Brain microvascular endothelial cell (primary cell): ENCODE results near the gene GRID1.
A peak's percentile ranks its signal among the peaks of the same experiment; 100 is the strongest.

ENCODE experiments used
- DNase-seq: peaks from one replicate; pipeline ENCODE4 v3.0.0-alpha.2; 2020
- H3K27ac ChIP-seq: fragments of 250-450 bp; sonication (Bioruptor Pico); 2 replicates; pipeline ENCODE4 v1.5.1; 2020; ENCODE audit warnings: mild to moderate bottlenecking, moderate library complexity
- H3K27me3 ChIP-seq: fragments of 250-450 bp; sonication (Bioruptor Pico); replicated peaks from 2 replicates; pipeline ENCODE4 v1.5.1; 2020; ENCODE audit warnings: mild to moderate bottlenecking
- H3K36me3 ChIP-seq: fragments of 250-450 bp; sonication (Bioruptor Pico); replicated peaks from 2 replicates; pipeline ENCODE4 v1.5.1; 2020; ENCODE audit warnings: mild to moderate bottlenecking
- H3K4me3 ChIP-seq: 2 replicates; pipeline ENCODE4 v1.5.1; 2011; ENCODE audit warnings: low read depth, mild to moderate bottlenecking, control low read depth, low read length, moderate library complexity
- CTCF ChIP-seq: IDR thresholded peaks from 2 replicates; pipeline ENCODE4 v1.5.1; 2011; ENCODE audit warnings: low read depth, mild to moderate bottlenecking, moderate library complexity, low read length, control low read depth, inconsistent platforms; ENCODE audit errors: missing control alignments
- in situ Hi-C: cut with HindIII; loops from 2 replicates; pipeline ENCODE4 v1.10.0; 2017; ENCODE audit warnings: low sequenced_read_pairs, low pct_ligation_motif_present

GRID1 gene

GRCh38 chr10:86001521-86001920, 365.1 kb downstream of the GRID1 start:
- H3K27ac ChIP-seq, result no peak overlapping the region
- in situ Hi-C loops, result no loop called here
- no peak for TF ChIP-seq CTCF

GRCh38 chr10:85997544-85997943, 369.1 kb downstream of the GRID1 start:
- no peaks in the 10 kb centered on the region for H3K27me3 ChIP-seq
- no peaks in the 10 kb centered on the region for H3K36me3 ChIP-seq
- no peak for DNase-seq
- no peak overlapping the region for H3K4me3 ChIP-seq
- no peak for TF ChIP-seq CTCF
- in situ Hi-C loops, result no loop called here
- no peak overlapping the region for H3K27ac ChIP-seq

More at GRCh38 chr10:86001521-86001920, 365.1 kb downstream of the GRID1 start:
- no peak for DNase-seq
- H3K27me3 ChIP-seq, result no peaks in the 10 kb centered on the region
- no peak overlapping the region for H3K4me3 ChIP-seq
- no peaks in the 10 kb centered on the region for H3K36me3 ChIP-seq

DNA sequence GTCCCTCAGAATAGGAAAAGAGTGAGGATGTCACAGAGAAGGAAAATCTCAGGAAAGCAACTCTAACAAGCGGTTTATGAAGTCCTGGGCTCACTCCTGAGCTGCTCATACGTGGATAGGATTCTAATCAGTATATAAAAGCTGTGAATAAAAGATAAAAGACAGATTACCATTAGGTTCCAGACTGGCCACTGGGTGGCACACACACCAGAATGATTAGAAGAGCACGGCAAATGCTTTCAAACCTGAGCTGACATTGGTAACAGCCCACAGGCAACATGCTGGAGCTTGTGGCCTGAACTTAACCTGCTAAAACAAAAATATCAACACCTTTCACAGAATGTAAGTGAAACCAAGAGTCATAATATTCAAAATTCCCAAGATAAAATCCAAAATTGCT, 370.8 kb downstream of the GRID1 start:
- Histone ChIP-seq H3K27me3 (no peaks in the 10 kb centered on the region), H3K4me3 (no peak overlapping the region), H3K36me3 (no peaks in the 10 kb centered on the region), H3K27ac (no peak overlapping the region)
- peak; percentile 25 for DNase-seq
- in situ Hi-C loops, result no loop called here
- TF ChIP-seq CTCF, result peak; percentile 26

DNA sequence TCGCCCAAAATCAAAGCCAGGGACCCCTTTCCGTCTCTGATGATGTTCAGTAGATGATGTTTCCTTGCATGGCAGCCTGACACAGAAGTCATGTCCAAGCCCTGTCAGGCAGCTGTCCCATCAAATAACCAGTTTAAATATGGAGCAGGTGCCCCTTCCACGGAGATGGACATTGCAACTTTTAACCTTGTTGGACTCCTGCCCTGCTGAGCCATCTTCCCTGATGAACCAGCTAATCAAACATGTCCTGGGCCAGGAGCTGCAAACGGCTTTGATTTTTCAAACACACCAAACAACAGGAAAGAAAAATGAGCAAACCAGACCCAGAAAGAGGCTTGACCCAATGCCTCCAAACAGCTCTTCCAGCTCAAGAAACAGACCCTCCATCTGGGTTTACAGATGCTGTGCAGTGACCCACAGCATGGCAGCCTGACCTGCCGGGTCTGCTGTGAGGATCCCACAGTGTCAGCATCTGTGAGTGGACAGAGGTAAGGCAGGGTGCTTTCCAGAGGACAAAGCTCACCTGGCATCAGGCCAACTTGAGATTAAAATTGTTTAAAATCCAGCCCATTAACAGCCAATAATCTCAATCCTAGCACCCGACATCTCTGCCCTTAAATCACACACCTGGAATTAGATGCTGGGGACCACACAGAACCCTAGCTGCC, 372.6 kb downstream of the GRID1 start:
- no peak for DNase-seq
- in situ Hi-C loops, result no loop called here
- Histone ChIP-seq H3K27me3 (no peaks in the 10 kb centered on the region), H3K27ac (no peak overlapping the region), H3K4me3 (no peak overlapping the region), H3K36me3 (no peaks in the 10 kb centered on the region)
- no peak for TF ChIP-seq CTCF

DNA sequence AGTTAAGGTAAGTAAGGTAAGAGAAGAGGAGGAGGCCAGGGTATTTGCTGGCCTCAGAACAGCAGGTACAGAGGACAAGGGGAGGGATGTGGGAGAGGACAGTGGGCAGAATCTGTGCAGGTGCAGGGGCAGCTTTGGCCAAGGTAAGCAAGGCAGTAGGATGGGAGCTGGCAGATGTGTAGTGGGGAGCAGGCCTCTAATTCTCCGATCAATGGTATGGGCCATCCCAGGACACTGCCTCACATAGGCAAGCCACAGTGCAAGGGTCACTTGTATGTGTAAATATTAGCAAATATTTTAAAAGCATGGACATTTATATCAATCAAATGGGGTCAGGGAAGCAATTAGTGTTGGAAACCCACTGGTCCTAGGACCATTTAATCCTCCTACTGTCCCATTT, 373.5 kb downstream of the GRID1 start:
- no peak for DNase-seq
- in situ Hi-C loops, result no loop called here
- TF ChIP-seq CTCF, result no peak
- H3K4me3 ChIP-seq, result no peak overlapping the region
- no peaks in the 10 kb centered on the region for H3K36me3 ChIP-seq
- H3K27ac ChIP-seq, result no peak overlapping the region
- H3K27me3 ChIP-seq, result no peaks in the 10 kb centered on the region

- no peak overlapping the region for H3K4me3 ChIP-seq
- in situ Hi-C loops, result no loop called here
- DNase-seq, result no peak
- H3K27ac ChIP-seq, result no peak overlapping the region
- TF ChIP-seq CTCF, result no peak
- no peaks in the 10 kb centered on the region for H3K36me3 ChIP-seq
- H3K27me3 ChIP-seq, result no peaks in the 10 kb centered on the region
These were observed 374.3 kb downstream of the GRID1 start for GRCh38 chr10:85992324-85992723.
